H1 (cell line): Measurements from ENCODE around the gene MIER3.

Experiments
- BACH1 ChIP-seq: IDR thresholded peaks from 2 replicates; pipeline ENCODE4 v1.6.1; 2012; ENCODE audit warnings: low read length, improper control_type of control experiment
- GABPA ChIP-seq: IDR thresholded peaks from 2 replicates; pipeline ENCODE4 v1.6.1; 2011; ENCODE audit warnings: mild to moderate bottlenecking, low read length, moderate library complexity, borderline replicate concordance; ENCODE audit not compliant: insufficient read depth
- HDAC6 ChIP-seq: IDR thresholded peaks from one replicate; pipeline ENCODE4 v1.7.1; 2012; ENCODE audit warnings: low read depth, mild to moderate bottlenecking, inconsistent platforms, low read length, moderate library complexity
- POLR2A ChIP-seq, 2 experiments: IDR thresholded peaks; 1 replicate in 1 of 2; 2 replicates in 1 of 2; pipeline ENCODE4 v1.6.1; 2011; ENCODE audit warnings: low read depth in 2 of 2, low read length in 2 of 2, mild to moderate bottlenecking in 2 of 2; ENCODE audit errors: control extremely low read depth in 1 of 2
- POLR2AphosphoS5 ChIP-seq: IDR thresholded peaks from 2 replicates; pipeline ENCODE4 v1.6.1; 2011; ENCODE audit warnings: low read depth, low read length
- SAP30 ChIP-seq: fragments of 300-600 bp; sonication (generic); IDR thresholded peaks from 2 replicates; pipeline ENCODE4 v1.7.1; 2012; ENCODE audit warnings: low read length, moderate library complexity, mild to moderate bottlenecking, inconsistent platforms; ENCODE audit not compliant: insufficient read depth, insufficient replicate concordance
- TF ChIP-seq, protein P1 (sequence below), 3 experiments: IDR thresholded peaks; 1 replicate in 2 of 3; 2 replicates in 1 of 3; pipeline versions ENCODE4 v1.5.1 to v1.6.1; 2011; ENCODE audit warnings: low read length in 3 of 3, mild to moderate bottlenecking in 3 of 3, inconsistent platforms in 2 of 3, low read depth in 1 of 3, moderate library complexity in 1 of 3; ENCODE audit not compliant: insufficient read depth in 1 of 3; ENCODE audit errors: control extremely low read depth in 1 of 3
- TF ChIP-seq, protein P2 (sequence below): IDR thresholded peaks from 2 replicates; pipeline ENCODE4 v1.6.1; 2011; ENCODE audit warnings: low read length, improper control_type of control experiment

DNA sequence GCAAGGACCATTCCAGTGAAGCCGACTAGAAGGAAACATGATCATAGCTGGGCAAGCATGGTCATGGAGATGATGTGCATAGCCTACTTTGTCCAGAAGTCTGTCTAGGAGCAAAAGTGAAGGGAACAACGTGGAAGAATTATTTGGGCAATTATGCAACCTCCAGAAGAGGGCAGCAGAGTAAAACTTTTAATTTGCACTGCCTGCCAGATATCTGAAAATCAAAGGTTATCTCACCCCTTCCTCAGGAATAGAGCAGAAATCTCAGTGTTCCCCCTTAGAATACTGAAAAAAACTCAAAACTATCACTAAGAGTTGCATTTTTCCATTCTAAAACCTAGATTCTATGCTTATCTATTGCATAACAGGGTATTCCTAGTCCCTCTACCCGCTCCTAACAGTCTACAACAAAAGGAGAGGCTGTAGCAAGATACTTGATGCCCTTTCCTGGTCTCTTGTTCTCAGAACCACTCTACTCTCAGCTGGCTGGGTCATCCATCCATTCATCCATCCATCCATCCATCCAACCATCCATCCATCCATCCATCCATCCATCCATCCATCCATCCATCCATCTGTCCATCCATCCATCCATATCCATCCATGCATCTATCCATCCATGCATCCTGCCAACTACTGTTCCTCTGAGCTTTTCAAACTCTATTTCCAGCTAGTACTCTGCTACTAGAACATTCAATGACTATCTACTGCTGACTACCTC, 50.9 kb downstream of the MIER3 start:
- TF ChIP-seq SAP30: no peak
- TF ChIP-seq POLR2AphosphoS5: no peak
- TF ChIP-seq HDAC6: no peak
- TF ChIP-seq GABPA: no peak
- TF ChIP-seq, protein P1, sequence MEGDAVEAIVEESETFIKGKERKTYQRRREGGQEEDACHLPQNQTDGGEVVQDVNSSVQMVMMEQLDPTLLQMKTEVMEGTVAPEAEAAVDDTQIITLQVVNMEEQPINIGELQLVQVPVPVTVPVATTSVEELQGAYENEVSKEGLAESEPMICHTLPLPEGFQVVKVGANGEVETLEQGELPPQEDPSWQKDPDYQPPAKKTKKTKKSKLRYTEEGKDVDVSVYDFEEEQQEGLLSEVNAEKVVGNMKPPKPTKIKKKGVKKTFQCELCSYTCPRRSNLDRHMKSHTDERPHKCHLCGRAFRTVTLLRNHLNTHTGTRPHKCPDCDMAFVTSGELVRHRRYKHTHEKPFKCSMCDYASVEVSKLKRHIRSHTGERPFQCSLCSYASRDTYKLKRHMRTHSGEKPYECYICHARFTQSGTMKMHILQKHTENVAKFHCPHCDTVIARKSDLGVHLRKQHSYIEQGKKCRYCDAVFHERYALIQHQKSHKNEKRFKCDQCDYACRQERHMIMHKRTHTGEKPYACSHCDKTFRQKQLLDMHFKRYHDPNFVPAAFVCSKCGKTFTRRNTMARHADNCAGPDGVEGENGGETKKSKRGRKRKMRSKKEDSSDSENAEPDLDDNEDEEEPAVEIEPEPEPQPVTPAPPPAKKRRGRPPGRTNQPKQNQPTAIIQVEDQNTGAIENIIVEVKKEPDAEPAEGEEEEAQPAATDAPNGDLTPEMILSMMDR (IDR thresholded peaks at IDR 0.05; ENCODE audit: control extremely low read depth in 1 of 3, insufficient read depth in 1 of 3, low read depth in 1 of 3, low read length in 3 of 3): peak in 2 of 3 experiments; percentile 65 to 67; a peak in 3 of 4 replicates
- no peak for TF ChIP-seq POLR2A (IDR thresholded peaks at IDR 0.05; ENCODE audit: control extremely low read depth in 1 of 2, low read depth in 2 of 2, low read length in 2 of 2)
- TF ChIP-seq BACH1: no peak
- TF ChIP-seq, protein P2, sequence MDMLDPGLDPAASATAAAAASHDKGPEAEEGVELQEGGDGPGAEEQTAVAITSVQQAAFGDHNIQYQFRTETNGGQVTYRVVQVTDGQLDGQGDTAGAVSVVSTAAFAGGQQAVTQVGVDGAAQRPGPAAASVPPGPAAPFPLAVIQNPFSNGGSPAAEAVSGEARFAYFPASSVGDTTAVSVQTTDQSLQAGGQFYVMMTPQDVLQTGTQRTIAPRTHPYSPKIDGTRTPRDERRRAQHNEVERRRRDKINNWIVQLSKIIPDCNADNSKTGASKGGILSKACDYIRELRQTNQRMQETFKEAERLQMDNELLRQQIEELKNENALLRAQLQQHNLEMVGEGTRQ: no peak
